ENCODE data around the gene TMOD1. TPM values are rescaled to one million over a fixed set of nuclear protein-coding genes. Genes with fewer than 3 reads are reported as not detected.
"Not testable (repeated sequence)": the region's sequence is repeated elsewhere in the genome, so short reads cannot be mapped to it uniquely, and the experiment has no call there.

Gene TMOD1
- total and polyA plus RNA-seq, 3 donors from 2014 or later = 3.9 to 7.8 (median 3.9) TPM

GRCh38 chr9:97602430-97602829, 101.0 kb downstream of the TMOD1 start:
- 80 to 86% methylated on average over 8 to 10 of the region's 10 CpGs for WGBS, 2 donors
- H3K27ac ChIP-seq = no peak overlapping the region
- DNase-seq = no peak
- TF ChIP-seq POLR2A (IDR thresholded peaks at IDR 0.05) (no peak), CTCF (IDR thresholded peaks at IDR 0.05) (no peak)
- H3K4me1 ChIP-seq = peaks cover 8% of the 10 kb centered on the region
- no peaks in the 10 kb centered on the region for H3K36me3 ChIP-seq (ENCODE audit: low read depth, missing control alignments)
- no peaks in the 10 kb centered on the region for H3K9me3 ChIP-seq
- no peaks in the 10 kb centered on the region for H3K27me3 ChIP-seq
- no peak overlapping the region for H3K4me3 ChIP-seq
- intact Hi-C loops (cut with DNase I; ENCODE audit: low total_unique reads) = no loop called here

DNA sequence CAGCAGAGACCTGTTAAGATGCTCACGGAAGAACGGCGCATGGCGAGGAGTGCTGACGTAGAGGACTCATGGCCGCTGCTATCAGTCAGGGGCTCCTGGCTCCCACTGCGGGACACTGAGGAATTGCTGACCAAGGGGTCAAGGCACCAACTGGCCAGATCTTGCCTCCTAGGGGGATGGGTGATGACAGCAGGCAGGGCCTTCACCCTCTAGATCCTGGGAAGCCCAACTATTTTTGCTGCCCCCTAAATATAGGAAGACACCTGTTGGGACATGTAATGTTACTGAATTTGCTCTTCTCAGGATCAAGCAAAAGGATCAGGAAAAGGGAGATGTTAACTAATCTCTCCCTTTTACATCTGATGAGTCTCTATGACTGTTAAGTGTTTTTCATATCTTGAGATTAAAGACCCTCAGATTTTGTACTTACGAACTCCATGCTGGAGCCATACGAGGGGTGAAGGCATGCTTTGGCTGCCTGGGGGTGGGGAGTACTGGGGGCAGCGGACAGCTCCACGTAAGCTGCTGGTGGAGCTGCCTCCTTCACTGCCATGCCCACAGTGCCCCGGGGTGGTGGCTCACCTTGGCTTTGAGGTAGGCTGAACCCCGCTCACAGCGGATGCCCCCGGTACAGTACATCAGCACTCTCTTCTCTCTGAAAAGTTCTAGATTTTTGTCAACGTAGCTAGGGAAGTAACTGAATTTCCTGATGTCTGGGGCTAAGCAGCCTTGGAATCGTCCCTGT, 103.6 kb downstream of the TMOD1 start:
- intact Hi-C loops (cut with DNase I; ENCODE audit: low total_unique reads) = no loop called here
- Histone ChIP-seq H3K27me3 (no peaks in the 10 kb centered on the region), H3K9me3 (no peaks in the 10 kb centered on the region), H3K36me3 (ENCODE audit: low read depth, missing control alignments) (no peaks in the 10 kb centered on the region), H3K4me3 (no peak overlapping the region), H3K27ac (no peak overlapping the region), H3K4me1 (no peaks in the 10 kb centered on the region)
- DNase-seq = no peak
- TF ChIP-seq CTCF (IDR thresholded peaks at IDR 0.05) (no peak), POLR2A (IDR thresholded peaks at IDR 0.05) (no peak)
- 95 to 96% methylated on average over 12 to 17 of the region's 17 CpGs for WGBS, 2 donors

GRCh38 chr9:97615439-97616072, 114.1 kb downstream of the TMOD1 start:
- no peak for TF ChIP-seq POLR2A (IDR thresholded peaks at IDR 0.05)
- peak; percentile 74 to 86 (median 82) for TF ChIP-seq CTCF (IDR thresholded peaks at IDR 0.05)
- Histone ChIP-seq H3K36me3 (ENCODE audit: low read depth, missing control alignments) (no peaks in the 10 kb centered on the region), H3K4me3 (no peak overlapping the region), H3K4me1 (no peaks in the 10 kb centered on the region), H3K27ac (no peak overlapping the region), H3K9me3 (no peaks in the 10 kb centered on the region), H3K27me3 (no peaks in the 10 kb centered on the region)
- intact Hi-C loops (cut with DNase I; ENCODE audit: low total_unique reads) = no loop called here
- peak; percentile 85 for DNase-seq

GRCh38 chr9:97617939-97618416, 116.5 kb downstream of the TMOD1 start:
- Histone ChIP-seq H3K4me1 (no peaks in the 10 kb centered on the region), H3K9me3 (no peaks in the 10 kb centered on the region), H3K27ac (no peak overlapping the region), H3K4me3 (no peak overlapping the region), H3K27me3 (no peaks in the 10 kb centered on the region), H3K36me3 (ENCODE audit: low read depth, missing control alignments) (no peaks in the 10 kb centered on the region)
- DNase-seq = no peak
- TF ChIP-seq CTCF (IDR thresholded peaks at IDR 0.05) = no peak
- no peak for TF ChIP-seq POLR2A (IDR thresholded peaks at IDR 0.05)
- intact Hi-C loops (cut with DNase I; ENCODE audit: low total_unique reads) = no loop called here
- WGBS, 2 donors = 84 to 87% methylated on average over 1 of the region's 1 CpG

DNA sequence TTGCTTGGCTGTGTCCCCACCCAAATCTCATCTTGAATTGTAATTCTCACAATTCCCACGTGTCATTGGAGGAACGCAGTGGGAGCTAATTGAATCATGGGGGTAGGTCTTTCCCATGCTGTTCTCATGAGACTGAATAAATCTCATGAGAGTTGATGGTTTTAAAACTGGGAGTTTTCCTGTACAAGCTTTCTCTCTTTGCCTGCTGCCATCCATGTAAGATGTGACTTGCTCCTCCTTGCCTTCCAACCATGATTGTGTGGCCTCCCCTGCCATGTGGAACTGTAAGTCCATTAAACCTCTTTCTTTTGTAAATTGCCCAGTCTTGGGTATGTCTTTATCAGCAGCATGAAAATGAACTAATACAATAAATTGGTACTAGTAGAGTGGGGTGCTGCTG, 118.6 kb downstream of the TMOD1 start:
- H3K27ac ChIP-seq; H3K4me3 ChIP-seq; H3K9me3 ChIP-seq; H3K36me3 ChIP-seq (ENCODE audit: low read depth, missing control alignments); intact Hi-C loops (cut with DNase I; ENCODE audit: low total_unique reads); H3K4me1 ChIP-seq; H3K27me3 ChIP-seq; DNase-seq: not testable (repeated sequence)
- 97 to 99% methylated on average over 2 of the region's 2 CpGs for WGBS, 2 donors

GRCh38 chr9:97622483-97622882, 121.0 kb downstream of the TMOD1 start:
- H3K36me3 ChIP-seq (ENCODE audit: low read depth, missing control alignments); intact Hi-C loops (cut with DNase I; ENCODE audit: low total_unique reads); H3K27ac ChIP-seq; DNase-seq; H3K4me1 ChIP-seq; H3K9me3 ChIP-seq; H3K4me3 ChIP-seq; H3K27me3 ChIP-seq: not testable (repeated sequence)
- WGBS, 2 donors = 95 to 97% methylated on average over 5 of the region's 5 CpGs

Data from testis (tissue), 3 donors.